Endothelial cell of umbilical vein (primary cell): ENCODE measurements around the gene MCC. TPM values are rescaled to one million over a fixed set of nuclear protein-coding genes. Genes with fewer than 3 reads are reported as not detected.

Source experiments
- BruUV-seq: library from RNA; stranded (reverse); fragments of 400-500 nt; replicated peaks from 2 replicates; lab custom pipeline; 2021; lab: Mats Ljungman, UMichigan
- CTCF ChIA-PET: fragments of 300-600, 350-600 bp; sonication (Branson Sonifier 250); formaldehyde crosslinking; loops from one replicate; lab custom pipeline; 2021; ENCODE audit warnings: antibody characterized with exemption, inconsistent platforms; lab: Charles Lee
- POLR2A ChIA-PET: fragments of 300-600, 350-600 bp; sonication (Branson Sonifier 250); formaldehyde crosslinking; loops from one replicate; lab custom pipeline; 2021; ENCODE audit warnings: antibody characterized with exemption, inconsistent platforms; lab: Charles Lee
- DNase-seq: peaks from one replicate; pipeline ENCODE4 v3.0.0-alpha.2; 2011; ENCODE audit warnings: low read depth, low spot score
- FAIRE-seq: peaks from 2 replicates; lab custom pipeline; 2011; peaks lifted over from hg19 to GRCh38; lab: Jason Lieb, UNC
- H2AFZ ChIP-seq: 2 replicates; pipeline ENCODE4 v1.6.0; 2012; ENCODE audit warnings: low read depth, low read length, control low read depth, inconsistent platforms
- H3K27ac ChIP-seq: 2 replicates; pipeline ENCODE4 v1.5.1; 2011; ENCODE audit warnings: low read depth, mild to moderate bottlenecking, control low read depth, low read length, moderate library complexity; ENCODE audit not compliant: insufficient read depth
- H3K27me3 ChIP-seq, 2 experiments: 2 replicates each; pipeline versions ENCODE4 v1.6.0 to v1.6.1; 2011; ENCODE audit warnings: low read length in 2 of 2, mixed read lengths in 1 of 2; ENCODE audit not compliant: control insufficient read depth in 2 of 2, insufficient read depth in 2 of 2
- H3K36me3 ChIP-seq, 2 experiments: 2 replicates in 1 of 2; 3 replicates in 1 of 2; pipeline ENCODE4 v1.5.1; 2011; ENCODE audit warnings: low read length in 2 of 2, mild to moderate bottlenecking in 1 of 2, moderate library complexity in 1 of 2; ENCODE audit not compliant: control insufficient read depth in 2 of 2, insufficient read depth in 2 of 2; ENCODE audit errors: extremely low read depth in 1 of 2
- H3K4me1 ChIP-seq: 3 replicates; pipeline ENCODE4 v1.5.1; 2011; ENCODE audit warnings: mild to moderate bottlenecking, low read length; ENCODE audit not compliant: control insufficient read depth, insufficient read depth; ENCODE audit errors: extremely low read depth
- H3K4me2 ChIP-seq: 2 replicates; pipeline ENCODE4 v1.6.1; 2011; ENCODE audit warnings: low read length, control low read depth, mixed read lengths; ENCODE audit not compliant: insufficient read depth
- H3K4me3 ChIP-seq, 3 experiments: fragments of 200-600 bp in 1 of 3; sonication (generic), shearing (Covaris generic) in 1 of 3; replicated peaks in 1 of 3; 2 replicates each; pipeline ENCODE4 v1.5.1; 2011 to 2016; ENCODE audit warnings: control low read depth in 3 of 3, low read length in 3 of 3, mild to moderate bottlenecking in 2 of 3, inconsistent platforms in 1 of 3, low read depth in 1 of 3, moderate library complexity in 1 of 3; ENCODE audit not compliant: insufficient read depth in 1 of 3
- H3K79me2 ChIP-seq: 2 replicates; pipeline ENCODE4 v1.6.0; 2012; ENCODE audit warnings: low read length, inconsistent platforms; ENCODE audit not compliant: control insufficient read depth, insufficient read depth
- H3K9ac ChIP-seq: replicated peaks from 2 replicates; pipeline ENCODE3; 2011; ENCODE audit warnings: low read length, control low read depth; ENCODE audit not compliant: insufficient read depth; ENCODE audit errors: extremely low read depth
- H3K9me1 ChIP-seq: replicated peaks from 3 replicates; pipeline ENCODE4 v1.6.0; 2011; ENCODE audit warnings: mild to moderate bottlenecking, low read length; ENCODE audit not compliant: control insufficient read depth, insufficient read depth; ENCODE audit errors: extremely low read depth
- H3K9me3 ChIP-seq: replicated peaks from 2 replicates; pipeline ENCODE4 v1.5.1; 2012; ENCODE audit warnings: low read length, inconsistent platforms; ENCODE audit not compliant: control insufficient read depth, insufficient read depth
- H4K20me1 ChIP-seq: replicated peaks from 2 replicates; pipeline ENCODE3; 2011; ENCODE audit warnings: mild to moderate bottlenecking, low read length; ENCODE audit not compliant: control insufficient read depth, insufficient read depth; ENCODE audit errors: extremely low read depth
- EZH2 ChIP-seq: IDR thresholded peaks from 2 replicates; pipeline ENCODE4 v1.6.1; 2012; ENCODE audit warnings: borderline replicate concordance, low read depth, mild to moderate bottlenecking, moderate library complexity, low read length, inconsistent platforms; ENCODE audit not compliant: severe bottlenecking
- FOS ChIP-seq: IDR thresholded peaks from 2 replicates; pipeline ENCODE4 v1.6.1; 2011; ENCODE audit warnings: mild to moderate bottlenecking, low read length, moderate library complexity, borderline replicate concordance; ENCODE audit not compliant: insufficient read depth
- GATA2 ChIP-seq: IDR thresholded peaks from 2 replicates; pipeline ENCODE4 v1.7.0; 2011; ENCODE audit warnings: low read depth, mild to moderate bottlenecking, moderate library complexity, mixed read lengths, low read length; ENCODE audit not compliant: insufficient read length, insufficient read depth
- JUN ChIP-seq: IDR thresholded peaks from 2 replicates; pipeline ENCODE4 v1.6.1; 2011; ENCODE audit warnings: borderline replicate concordance, low read depth; ENCODE audit not compliant: insufficient read length, insufficient read depth
- MYC ChIP-seq: IDR thresholded peaks from one replicate; pipeline ENCODE4 v1.6.1; 2011; ENCODE audit warnings: mild to moderate bottlenecking, low read depth, low read length
- POLR2A ChIP-seq: IDR thresholded peaks from 2 replicates; pipeline ENCODE4 v1.6.1; 2012; ENCODE audit warnings: low read depth, mild to moderate bottlenecking, control low read depth, low read length
- POLR2AphosphoS5 ChIP-seq: IDR thresholded peaks from 2 replicates; pipeline ENCODE4 v1.6.1; 2012; ENCODE audit warnings: low read depth, mild to moderate bottlenecking, control low read depth, low read length, moderate library complexity; ENCODE audit not compliant: insufficient read depth
- dilution Hi-C: fragments of 300-500 bp; cut with MboI; formaldehyde crosslinking; loops from one replicate; pipeline ENCODE4 v1.15.0; 2019; ENCODE audit warnings: low sequenced_read_pairs; ENCODE audit not compliant: extremely low pct_ligation_motif_present
- intact Hi-C: fragments of 100-400 bp; cut with micrococcal nuclease; formaldehyde crosslinking; loops from one replicate; pipeline ENCODE4 v1.10.0; 2022
- polyA plus RNA-seq, 4 experiments: library from polyadenylated mRNA; depleted of rRNA in 3 of 4; stranded (reverse) in 3 of 4; unstranded in 1 of 4; fragments of >200 nt; gene quantifications; 2 replicates each; pipeline versions ENCODE4 v1.2.1 to v1.2.3, GENCODE V29; 2011 to 2012; ENCODE audit warnings: missing spikeins in 1 of 4
- total RNA-seq: library from RNA; stranded (reverse); gene quantifications from 2 replicates; pipeline ENCODE4 v1.2.3, GENCODE V29; 2021
- TF ChIP-seq, protein P1 (sequence below): IDR thresholded peaks from 2 replicates; pipeline ENCODE4 v1.6.1; 2011; ENCODE audit not compliant: insufficient read depth, insufficient read length
- TF ChIP-seq, protein P2 (sequence below), 2 donors: IDR thresholded peaks; 1 replicate in 1 of 2; 2 replicates in 1 of 2; pipeline ENCODE4 v1.5.1; 2011; ENCODE audit warnings: low read length in 2 of 2, mild to moderate bottlenecking in 2 of 2, moderate library complexity in 2 of 2, control low read depth in 1 of 2, inconsistent platforms in 1 of 2, low read depth in 1 of 2; ENCODE audit not compliant: insufficient read depth in 1 of 2; ENCODE audit errors: extremely low read depth in 1 of 2

Gene MCC
- total and polyA plus RNA-seq, 2 donors (not counting 3 experiments of a cell fraction or from before 2014, with no cell fraction given), result 6.9 to 27.5 TPM

GRCh38 chr5:113089653-113090335, 398.5 kb downstream of the MCC start:
- ChIA-PET CTCF (interaction anchor here (0.6 to 3.4 kb wide), 7 partner anchors 17 to 516 kb away, joined by 3 to 10 read pairs (median 3); no protein-coding TSS in a partner anchor), POLR2A (no interaction called here)
- peak; percentile 8 for FAIRE-seq
- no peak overlapping the region for H3K27ac ChIP-seq
- no peaks in the 10 kb centered on the region for H3K79me2 ChIP-seq
- dilution Hi-C loops (no loop called here), intact Hi-C loops (no loop called here)
- BruUV-seq, result no TSS peak
- H3K27me3 ChIP-seq, result no peaks in the 10 kb centered on the region
- no peaks in the 10 kb centered on the region for H3K9me3 ChIP-seq
- DNase-seq, result peak; percentile 73
- TF ChIP-seq JUN (peak; percentile 16), EZH2 (no peak)
- no peak overlapping the region for H3K4me3 ChIP-seq
- H3K36me3 ChIP-seq, result peaks cover 0 to 2% of the 10 kb centered on the region in 2 experiments
- H3K4me1 ChIP-seq, result peaks cover 7% of the 10 kb centered on the region
- H3K4me2 ChIP-seq, result no peak overlapping the region
- H3K9ac ChIP-seq, result no peak overlapping the region
- H2AFZ ChIP-seq, result no peak overlapping the region
- H3K9me1 ChIP-seq, result no peaks in the 10 kb centered on the region
- H4K20me1 ChIP-seq, result no peaks in the 10 kb centered on the region

DNA sequence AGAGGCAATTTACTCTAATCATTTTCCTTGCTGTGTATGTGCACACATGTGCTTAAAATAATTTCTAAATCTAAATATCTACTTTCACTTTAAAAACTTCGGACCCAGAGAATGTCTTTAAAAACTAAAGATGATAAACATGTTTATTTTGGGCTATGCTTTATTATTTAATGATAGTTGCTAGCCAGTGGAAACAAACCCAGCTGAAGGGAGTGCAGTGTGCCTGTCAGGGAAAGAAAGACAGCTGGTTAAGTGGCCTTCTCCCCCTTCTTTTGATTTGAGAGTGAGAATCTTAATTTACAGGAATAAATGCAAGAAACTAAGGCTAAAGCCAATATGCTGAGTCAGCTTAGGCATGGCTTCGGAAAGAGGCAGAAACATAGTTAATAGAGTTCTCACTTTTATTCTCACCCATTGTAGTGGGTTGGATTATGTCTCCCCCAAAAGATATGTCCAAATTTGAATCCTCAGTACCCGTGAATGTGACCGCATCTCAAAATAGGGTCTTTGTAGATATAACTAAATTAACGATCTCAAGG, 400.2 kb downstream of the MCC start:
- H3K4me2 ChIP-seq, result no peak overlapping the region
- H3K27ac ChIP-seq, result no peak overlapping the region
- H3K9ac ChIP-seq, result no peak overlapping the region
- peaks cover 0 to 6% of the 10 kb centered on the region in 2 experiments for H3K36me3 ChIP-seq
- H3K27me3 ChIP-seq, result no peaks in the 10 kb centered on the region
- FAIRE-seq, result peak; percentile 4
- BruUV-seq, result no TSS peak
- POLR2A ChIA-PET, result no interaction called here
- H3K4me3 ChIP-seq, result no peak overlapping the region
- no peaks in the 10 kb centered on the region for H3K9me3 ChIP-seq
- DNase-seq, result no peak
- no peaks in the 10 kb centered on the region for H3K9me1 ChIP-seq
- TF ChIP-seq POLR2AphosphoS5 (no peak), GATA2 (no peak), FOS (no peak), MYC (no peak), POLR2A (no peak), JUN (no peak), EZH2 (no peak)
- TF ChIP-seq, protein P1, sequence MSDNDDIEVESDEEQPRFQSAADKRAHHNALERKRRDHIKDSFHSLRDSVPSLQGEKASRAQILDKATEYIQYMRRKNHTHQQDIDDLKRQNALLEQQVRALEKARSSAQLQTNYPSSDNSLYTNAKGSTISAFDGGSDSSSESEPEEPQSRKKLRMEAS, result no peak
- TF ChIP-seq, protein P2, sequence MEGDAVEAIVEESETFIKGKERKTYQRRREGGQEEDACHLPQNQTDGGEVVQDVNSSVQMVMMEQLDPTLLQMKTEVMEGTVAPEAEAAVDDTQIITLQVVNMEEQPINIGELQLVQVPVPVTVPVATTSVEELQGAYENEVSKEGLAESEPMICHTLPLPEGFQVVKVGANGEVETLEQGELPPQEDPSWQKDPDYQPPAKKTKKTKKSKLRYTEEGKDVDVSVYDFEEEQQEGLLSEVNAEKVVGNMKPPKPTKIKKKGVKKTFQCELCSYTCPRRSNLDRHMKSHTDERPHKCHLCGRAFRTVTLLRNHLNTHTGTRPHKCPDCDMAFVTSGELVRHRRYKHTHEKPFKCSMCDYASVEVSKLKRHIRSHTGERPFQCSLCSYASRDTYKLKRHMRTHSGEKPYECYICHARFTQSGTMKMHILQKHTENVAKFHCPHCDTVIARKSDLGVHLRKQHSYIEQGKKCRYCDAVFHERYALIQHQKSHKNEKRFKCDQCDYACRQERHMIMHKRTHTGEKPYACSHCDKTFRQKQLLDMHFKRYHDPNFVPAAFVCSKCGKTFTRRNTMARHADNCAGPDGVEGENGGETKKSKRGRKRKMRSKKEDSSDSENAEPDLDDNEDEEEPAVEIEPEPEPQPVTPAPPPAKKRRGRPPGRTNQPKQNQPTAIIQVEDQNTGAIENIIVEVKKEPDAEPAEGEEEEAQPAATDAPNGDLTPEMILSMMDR (IDR thresholded peaks at IDR 0.05; ENCODE audit: extremely low read depth in 1 of 2, insufficient read depth in 1 of 2, low read depth in 1 of 2, low read length in 2 of 2), result no peak
- H3K4me1 ChIP-seq, result peaks cover 7% of the 10 kb centered on the region
- dilution Hi-C loops (no loop called here), intact Hi-C loops (no loop called here)
- H4K20me1 ChIP-seq, result no peaks in the 10 kb centered on the region
- H3K79me2 ChIP-seq, result no peaks in the 10 kb centered on the region
- H2AFZ ChIP-seq, result no peak overlapping the region
- CTCF ChIA-PET, result no interaction called here
